Adrenal gland (tissue), 5 donors: ENCODE measurements around the gene MYH9.

Source experiments
- POLR2A ChIP-seq, 2 donors: fragments of 450-650 bp; IDR thresholded peaks; one replicate each; pipeline ENCODE4 v1.6.1; 2017; ENCODE audit warnings: antibody characterized with exemption in 2 of 2, mild to moderate bottlenecking in 2 of 2, moderate library complexity in 1 of 2
- TF ChIP-seq, protein P1 (sequence below), 6 experiments: fragments of 450-650 bp in 4 of 6; fragments of 200-600 bp in 2 of 6; sonication (generic) in 1 of 6; IDR thresholded peaks; 1 replicate in 5 of 6; 2 replicates in 1 of 6; pipeline versions ENCODE4 v1.5.1 to v1.8.0; 2016 to 2021; ENCODE audit warnings: antibody characterized with exemption in 6 of 6, mild to moderate bottlenecking in 2 of 6, moderate library complexity in 1 of 6
- donor health status: DM: no; HTN: no; CAD: no.

DNA sequence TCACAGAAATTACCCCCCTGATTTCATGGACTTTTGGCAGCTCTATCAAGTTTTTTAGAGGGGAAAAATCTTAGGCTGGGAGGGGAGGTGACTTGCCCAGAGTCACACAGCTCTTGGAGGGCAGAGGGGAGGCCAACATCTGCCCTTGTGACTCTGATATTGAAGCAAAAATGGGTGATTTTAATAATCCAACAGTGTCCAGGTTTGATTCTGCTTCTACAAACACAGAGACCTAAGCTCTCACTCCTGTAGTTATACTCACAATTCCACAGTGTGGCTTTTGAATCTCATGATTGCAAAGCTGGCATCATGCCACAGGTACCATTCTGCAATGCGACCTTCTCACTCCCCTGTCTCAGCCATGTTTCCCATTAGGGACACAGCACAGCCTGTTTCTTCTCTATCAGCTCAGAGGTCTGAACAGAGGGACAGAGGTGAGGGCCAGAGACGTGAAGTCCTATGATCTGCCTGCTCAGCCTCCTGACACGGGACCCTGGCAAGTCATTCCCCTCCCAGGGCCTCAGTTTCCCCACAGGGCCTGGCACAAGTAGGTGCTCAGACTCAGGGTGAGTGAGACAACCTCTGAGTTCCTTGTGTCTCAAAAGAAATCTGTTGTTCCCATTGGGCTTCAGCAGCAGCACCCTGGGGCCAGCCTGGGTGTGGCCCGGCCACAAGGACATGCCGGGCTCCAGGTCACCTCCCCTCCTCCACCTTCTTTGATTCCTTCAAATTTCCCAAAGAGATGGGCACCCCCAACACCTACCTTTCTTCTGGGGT is 149.2 kb downstream of the MYH9 start:
- TF ChIP-seq, protein P1, sequence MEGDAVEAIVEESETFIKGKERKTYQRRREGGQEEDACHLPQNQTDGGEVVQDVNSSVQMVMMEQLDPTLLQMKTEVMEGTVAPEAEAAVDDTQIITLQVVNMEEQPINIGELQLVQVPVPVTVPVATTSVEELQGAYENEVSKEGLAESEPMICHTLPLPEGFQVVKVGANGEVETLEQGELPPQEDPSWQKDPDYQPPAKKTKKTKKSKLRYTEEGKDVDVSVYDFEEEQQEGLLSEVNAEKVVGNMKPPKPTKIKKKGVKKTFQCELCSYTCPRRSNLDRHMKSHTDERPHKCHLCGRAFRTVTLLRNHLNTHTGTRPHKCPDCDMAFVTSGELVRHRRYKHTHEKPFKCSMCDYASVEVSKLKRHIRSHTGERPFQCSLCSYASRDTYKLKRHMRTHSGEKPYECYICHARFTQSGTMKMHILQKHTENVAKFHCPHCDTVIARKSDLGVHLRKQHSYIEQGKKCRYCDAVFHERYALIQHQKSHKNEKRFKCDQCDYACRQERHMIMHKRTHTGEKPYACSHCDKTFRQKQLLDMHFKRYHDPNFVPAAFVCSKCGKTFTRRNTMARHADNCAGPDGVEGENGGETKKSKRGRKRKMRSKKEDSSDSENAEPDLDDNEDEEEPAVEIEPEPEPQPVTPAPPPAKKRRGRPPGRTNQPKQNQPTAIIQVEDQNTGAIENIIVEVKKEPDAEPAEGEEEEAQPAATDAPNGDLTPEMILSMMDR (IDR thresholded peaks at IDR 0.05) = no peak
- no peak for TF ChIP-seq POLR2A (IDR thresholded peaks at IDR 0.05)
